Lower lobe of right lung (tissue), 2 donors: ENCODE measurements around the gene NPR1. TPM values are rescaled to one million over a fixed set of nuclear protein-coding genes. Genes with fewer than 3 reads are reported as not detected.
"Not testable (repeated sequence)": the region's sequence is repeated elsewhere in the genome, so short reads cannot be mapped to it uniquely, and the experiment has no call there.

Source experiments
- ATAC-seq, 2 donors: fragments of 200-7000 bp; cut with Tn5 transposase; one replicate each; pipeline ENCODE4 v1.9.1; 2020 to 2022; ENCODE audit warnings: mild to moderate bottlenecking in 2 of 2, moderate library complexity in 2 of 2
- DNase-seq: peaks from one replicate; pipeline ENCODE4 v3.0.0-alpha.2; 2020
- H3K27ac ChIP-seq: fragments of 200-600 bp; one replicate; pipeline ENCODE4 v1.8.0; 2022
- H3K27me3 ChIP-seq: fragments of 200-600 bp; one replicate; pipeline ENCODE4 v1.8.0; 2022; ENCODE audit warnings: low read depth
- H3K36me3 ChIP-seq: fragments of 200-600 bp; one replicate; pipeline ENCODE4 v1.8.0; 2022; ENCODE audit warnings: mild to moderate bottlenecking
- H3K4me1 ChIP-seq: fragments of 200-600 bp; one replicate; pipeline ENCODE4 v1.8.0; 2022
- H3K4me3 ChIP-seq: fragments of 200-600 bp; one replicate; pipeline ENCODE4 v1.8.0; 2022; ENCODE audit warnings: mild to moderate bottlenecking
- H3K9me3 ChIP-seq: fragments of 200-600 bp; one replicate; pipeline ENCODE4 v1.8.0; 2022
- CTCF ChIP-seq: fragments of 200-600 bp; IDR thresholded peaks from one replicate; pipeline ENCODE4 v1.8.0; 2022; ENCODE audit warnings: antibody characterized with exemption, mild to moderate bottlenecking
- intact Hi-C: fragments of 100-400 bp; cut with DNase I; formaldehyde crosslinking; loops from one replicate; pipeline ENCODE4 v1.11.0; 2022
- total RNA-seq: library from RNA; stranded (reverse); fragmentation: NEBNext Ultra II Directional; extraction: Animal tissue kit (Norgen Biotek cat#: 25700); gene quantifications from one replicate; pipeline ENCODE4 v1.2.1, GENCODE V29; 2021
- donor health status: DM: no; HTN: yes; CAD: no; lungs with severe emphysema.

Gene NPR1
- total RNA-seq, 1 donor from 2014 or later: 58.8 TPM

- TF ChIP-seq CTCF: no peak
- no peak for ATAC-seq
- DNase-seq: no peak
- Histone ChIP-seq H3K27me3 (no peaks in the 10 kb centered on the region), H3K4me3 (no peak overlapping the region), H3K4me1 (peaks cover 35% of the 10 kb centered on the region), H3K9me3 (no peaks in the 10 kb centered on the region), H3K27ac (no peak overlapping the region), H3K36me3 (peaks cover 89% of the 10 kb centered on the region)
- intact Hi-C loops: no loop called here
Measured at GRCh38 chr1:153639280-153639679, 39.2 kb upstream of the NPR1 start.

- DNase-seq, H3K27ac ChIP-seq, H3K4me3 ChIP-seq, ATAC-seq, H3K27me3 ChIP-seq, intact Hi-C loops, H3K9me3 ChIP-seq: not testable (repeated sequence)
- Histone ChIP-seq H3K36me3 (peaks cover 97% of the 10 kb centered on the region), H3K4me1 (peaks cover 30% of the 10 kb centered on the region)
Measured at GRCh38 chr1:153640213-153640612, 38.3 kb upstream of the NPR1 start.

GRCh38 chr1:153640861-153641260, 37.6 kb upstream of the NPR1 start:
- peaks cover 100% of the 10 kb centered on the region for H3K36me3 ChIP-seq
- intact Hi-C loops: no loop called here
- no peak for DNase-seq
- H3K4me1 ChIP-seq: peaks cover 24% of the 10 kb centered on the region
- no peak for TF ChIP-seq CTCF
- no peak overlapping the region for H3K4me3 ChIP-seq
- no peaks in the 10 kb centered on the region for H3K27me3 ChIP-seq
- no peaks in the 10 kb centered on the region for H3K9me3 ChIP-seq
- no peak overlapping the region for H3K27ac ChIP-seq
- ATAC-seq: no peak

GRCh38 chr1:153642161-153642560, 36.3 kb upstream of the NPR1 start:
- H3K4me1 ChIP-seq: peaks cover 15% of the 10 kb centered on the region
- no peaks in the 10 kb centered on the region for H3K27me3 ChIP-seq
- H3K27ac ChIP-seq: no peak overlapping the region
- intact Hi-C loops: no loop called here
- DNase-seq (no peak), ATAC-seq (no peak)
- H3K36me3 ChIP-seq: peaks cover 97% of the 10 kb centered on the region
- TF ChIP-seq CTCF: no peak
- H3K9me3 ChIP-seq: no peaks in the 10 kb centered on the region
- H3K4me3 ChIP-seq: no peak overlapping the region

GRCh38 chr1:153643100-153643499, 35.4 kb upstream of the NPR1 start:
- ATAC-seq (no peak), DNase-seq (no peak)
- Histone ChIP-seq H3K36me3 (peaks cover 88% of the 10 kb centered on the region), H3K4me1 (peaks cover 17% of the 10 kb centered on the region), H3K4me3 (no peak overlapping the region), H3K9me3 (no peaks in the 10 kb centered on the region), H3K27ac (no peak overlapping the region), H3K27me3 (no peaks in the 10 kb centered on the region)
- intact Hi-C loops: no loop called here
- no peak for TF ChIP-seq CTCF

GRCh38 chr1:153643816-153644215, 34.7 kb upstream of the NPR1 start:
- intact Hi-C loops: no loop called here

More at GRCh38 chr1:153643816-153644215, 34.7 kb upstream of the NPR1 start:
- H3K27me3 ChIP-seq: no peaks in the 10 kb centered on the region
- DNase-seq (no peak), ATAC-seq (no peak)
- H3K36me3 ChIP-seq: peaks cover 81% of the 10 kb centered on the region
- no peak overlapping the region for H3K4me3 ChIP-seq
- no peak overlapping the region for H3K27ac ChIP-seq
- TF ChIP-seq CTCF: no peak
- peaks cover 17% of the 10 kb centered on the region for H3K4me1 ChIP-seq
- H3K9me3 ChIP-seq: no peaks in the 10 kb centered on the region
